NCI-H460 (cell line): Measurements from ENCODE around the gene CDKN2AIP. TPM values are rescaled to one million over a fixed set of nuclear protein-coding genes. Genes with fewer than 3 reads are reported as not detected.
"Not testable (repeated sequence)": the region's sequence is repeated elsewhere in the genome, so short reads cannot be mapped to it uniquely, and the experiment has no call there.

Experiments used
- DNase-seq: peaks from one replicate; pipeline ENCODE4 v3.0.0-alpha.2; 2016; ENCODE audit warnings: low read depth; ENCODE audit errors: extremely low read depth
- total RNA-seq: library from RNA; depleted of rRNA; stranded (reverse); fragments of >200 nt; shearing (Covaris generic); gene quantifications from 2 replicates; pipeline ENCODE4 v1.2.3, GENCODE V29; 2014

Gene CDKN2AIP
- total RNA-seq, 1 experiment from 2014 or later: 11.5 TPM

GRCh38 chr4:183447646-183448045 lies 3.2 kb downstream of the CDKN2AIP start:
- DNase-seq: no peak

GRCh38 chr4:183448436-183448835 lies 4.0 kb downstream of the CDKN2AIP start:
- DNase-seq: no peak

GRCh38 chr4:183449193-183449882 lies 4.9 kb downstream of the CDKN2AIP start:
- DNase-seq: no peak

GRCh38 chr4:183450108-183450507 lies 5.7 kb downstream of the CDKN2AIP start:
- DNase-seq: no peak

GRCh38 chr4:183455431-183456195 lies 11.2 kb downstream of the CDKN2AIP start:
- DNase-seq: no peak

GRCh38 chr4:183458005-183458404 lies 13.6 kb downstream of the CDKN2AIP start:
- no peak for DNase-seq

GRCh38 chr4:183463903-183464619 lies 19.6 kb downstream of the CDKN2AIP start:
- DNase-seq: not testable (repeated sequence)

- DNase-seq: not testable (repeated sequence)
Observed at GRCh38 chr4:183465879-183466278, 21.4 kb downstream of the CDKN2AIP start.

- DNase-seq: no peak
Observed at GRCh38 chr4:183467246-183467645, 22.8 kb downstream of the CDKN2AIP start.

GRCh38 chr4:183468210-183469095 lies 24.0 kb downstream of the CDKN2AIP start:
- no peak for DNase-seq

- DNase-seq: no peak
Observed at GRCh38 chr4:183469285-183469684, 24.8 kb downstream of the CDKN2AIP start.

GRCh38 chr4:183469936-183470335 lies 25.5 kb downstream of the CDKN2AIP start:
- no peak for DNase-seq

- no peak for DNase-seq
Observed at GRCh38 chr4:183470821-183471220, 26.4 kb downstream of the CDKN2AIP start.

- peak; percentile 70 for DNase-seq
Observed at GRCh38 chr4:183471946-183472708, 27.7 kb downstream of the CDKN2AIP start.

GRCh38 chr4:183478123-183478522 lies 33.7 kb downstream of the CDKN2AIP start:
- no peak for DNase-seq

- DNase-seq: no peak
Observed at GRCh38 chr4:183478926-183479325, 34.5 kb downstream of the CDKN2AIP start.

- DNase-seq: not testable (repeated sequence)
Observed at GRCh38 chr4:183482515-183483095, 38.2 kb downstream of the CDKN2AIP start.

- no peak for DNase-seq
Observed at GRCh38 chr4:183483997-183484396, 39.6 kb downstream of the CDKN2AIP start.

GRCh38 chr4:183485411-183486160 lies 41.1 kb downstream of the CDKN2AIP start:
- DNase-seq: no peak
